ENCODE results near the gene RUNX1. TPM values are rescaled to one million over a fixed set of nuclear protein-coding genes. Genes with fewer than 3 reads are reported as not detected.

RUNX1 gene
- polyA plus RNA-seq, 3 donors, result 6.2 to 49.7 (median 8.7) TPM

GRCh38 chr21:34886240-34887104 is 162.6 kb downstream of the RUNX1 start:
- peak in 2 of 3 donors; percentile 39 to 47 for DNase-seq
- H3K79me2 ChIP-seq (ENCODE audit: insufficient read depth, low read length), result peaks cover 89% of the 10 kb centered on the region
- peak overlapping the region; percentile 99 for H3K9ac ChIP-seq (ENCODE audit: insufficient read depth, low read length, poor library complexity, severe bottlenecking)
- intact Hi-C loops (cut with micrococcal nuclease), result loop anchor here (5.0 kb wide), 4 partner anchors 79 to 1046 kb away; no protein-coding TSS in a partner anchor
- Mint-ChIP-seq H3K27me3 (ENCODE audit: low read depth in 3 of 3) (peaks cover 0 to 3% (median 0%) of the 10 kb centered on the region in 3 donors), H3K27ac (peak overlapping the region; percentile 87 to 99 (median 96)), H3K9me3 (peaks cover 0 to 2% (median 0%) of the 10 kb centered on the region in 7 donors), H3K36me3 (peaks cover 0 to 7% of the 10 kb centered on the region in 2 donors), H3K4me3 (peak overlapping the region; percentile 95 to 98), H3K4me1 (peaks cover 43% of the 10 kb centered on the region)
- H3K4me1 ChIP-seq (ENCODE audit: control insufficient read depth in 1 of 2, insufficient read depth in 2 of 2, low read length in 2 of 2), result peaks cover 42 to 53% of the 10 kb centered on the region in 2 donors
- no peaks in the 10 kb centered on the region for H3K9me3 ChIP-seq (replicated peaks in 1 of 2; ENCODE audit: control insufficient read depth in 1 of 2, insufficient read depth in 1 of 2, low read length in 2 of 2)
- peaks cover 55% of the 10 kb centered on the region for H4K20me1 ChIP-seq (ENCODE audit: insufficient read depth, low read length)
- H3K4me2 ChIP-seq (replicated peaks; ENCODE audit: extremely low read depth, low read length, poor library complexity, severe bottlenecking), result peak overlapping the region; percentile 87
- H3K27me3 ChIP-seq (ENCODE audit: control insufficient read depth in 2 of 2, insufficient read depth in 2 of 2, low read length in 2 of 2), result no peaks in the 10 kb centered on the region
- peak overlapping the region; percentile 79 to 98 for H3K27ac ChIP-seq (ENCODE audit: low read depth in 1 of 2, low read length in 2 of 2)
- no peak overlapping the region for H2AFZ ChIP-seq (ENCODE audit: insufficient read depth, low read depth, low read length, poor library complexity, severe bottlenecking)
- peak overlapping the region; percentile 73 to 96 (median 87) for H3K4me3 ChIP-seq (replicated peaks in 1 of 3; ENCODE audit: low read depth in 2 of 3, low read length in 3 of 3)
- TF ChIP-seq, protein P1, sequence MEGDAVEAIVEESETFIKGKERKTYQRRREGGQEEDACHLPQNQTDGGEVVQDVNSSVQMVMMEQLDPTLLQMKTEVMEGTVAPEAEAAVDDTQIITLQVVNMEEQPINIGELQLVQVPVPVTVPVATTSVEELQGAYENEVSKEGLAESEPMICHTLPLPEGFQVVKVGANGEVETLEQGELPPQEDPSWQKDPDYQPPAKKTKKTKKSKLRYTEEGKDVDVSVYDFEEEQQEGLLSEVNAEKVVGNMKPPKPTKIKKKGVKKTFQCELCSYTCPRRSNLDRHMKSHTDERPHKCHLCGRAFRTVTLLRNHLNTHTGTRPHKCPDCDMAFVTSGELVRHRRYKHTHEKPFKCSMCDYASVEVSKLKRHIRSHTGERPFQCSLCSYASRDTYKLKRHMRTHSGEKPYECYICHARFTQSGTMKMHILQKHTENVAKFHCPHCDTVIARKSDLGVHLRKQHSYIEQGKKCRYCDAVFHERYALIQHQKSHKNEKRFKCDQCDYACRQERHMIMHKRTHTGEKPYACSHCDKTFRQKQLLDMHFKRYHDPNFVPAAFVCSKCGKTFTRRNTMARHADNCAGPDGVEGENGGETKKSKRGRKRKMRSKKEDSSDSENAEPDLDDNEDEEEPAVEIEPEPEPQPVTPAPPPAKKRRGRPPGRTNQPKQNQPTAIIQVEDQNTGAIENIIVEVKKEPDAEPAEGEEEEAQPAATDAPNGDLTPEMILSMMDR (IDR thresholded peaks at IDR 0.05), result no peak
- no peaks in the 10 kb centered on the region for H3K36me3 ChIP-seq (replicated peaks in 1 of 2; ENCODE audit: control insufficient read depth in 1 of 2, insufficient read depth in 2 of 2, low read length in 2 of 2)
- WGBS (ENCODE audit: insufficient coverage), result 16% methylated on average over 52 of the region's 56 CpGs

GRCh38 chr21:34885626-34886239 is 163.4 kb downstream of the RUNX1 start:
- no peaks in the 10 kb centered on the region for H3K27me3 ChIP-seq (ENCODE audit: control insufficient read depth in 2 of 2, insufficient read depth in 2 of 2, low read length in 2 of 2)
- H3K4me1 ChIP-seq (ENCODE audit: control insufficient read depth in 1 of 2, insufficient read depth in 2 of 2, low read length in 2 of 2), result peaks cover 43 to 53% of the 10 kb centered on the region in 2 donors
- H3K27ac ChIP-seq (ENCODE audit: low read depth in 1 of 2, low read length in 2 of 2), result peak overlapping the region; percentile 79 to 98
- H3K36me3 ChIP-seq (replicated peaks in 1 of 2; ENCODE audit: control insufficient read depth in 1 of 2, insufficient read depth in 2 of 2, low read length in 2 of 2), result no peaks in the 10 kb centered on the region
- H3K27ac Mint-ChIP-seq, result peak overlapping the region; percentile 87 to 99 (median 96)
- TF ChIP-seq, protein P1 (IDR thresholded peaks at IDR 0.05), result no peak
- peaks cover 63% of the 10 kb centered on the region for H4K20me1 ChIP-seq (ENCODE audit: insufficient read depth, low read length)
- 27% methylated on average over 9 of the region's 24 CpGs for WGBS (ENCODE audit: insufficient coverage)
- H3K27me3 Mint-ChIP-seq (ENCODE audit: low read depth in 3 of 3), result peaks cover 0 to 3% (median 0%) of the 10 kb centered on the region in 3 donors
- peak overlapping the region; percentile 73 to 96 (median 87) for H3K4me3 ChIP-seq (replicated peaks in 1 of 3; ENCODE audit: low read depth in 2 of 3, low read length in 3 of 3)
- peaks cover 44% of the 10 kb centered on the region for H3K4me1 Mint-ChIP-seq
- peak overlapping the region; percentile 99 for H3K9ac ChIP-seq (ENCODE audit: insufficient read depth, low read length, poor library complexity, severe bottlenecking)
- peak in 1 of 3 donors; percentile 34 for DNase-seq
- peak overlapping the region; percentile 87 for H3K4me2 ChIP-seq (replicated peaks; ENCODE audit: extremely low read depth, low read length, poor library complexity, severe bottlenecking)
- peaks cover 89% of the 10 kb centered on the region for H3K79me2 ChIP-seq (ENCODE audit: insufficient read depth, low read length)
- H3K9me3 Mint-ChIP-seq, result peaks cover 0 to 2% (median 0%) of the 10 kb centered on the region in 7 donors
- intact Hi-C loops (cut with micrococcal nuclease), result loop anchor here (5.0 kb wide), 4 partner anchors 78 to 1047 kb away; no protein-coding TSS in a partner anchor
- H3K9me3 ChIP-seq (replicated peaks in 1 of 2; ENCODE audit: control insufficient read depth in 1 of 2, insufficient read depth in 1 of 2, low read length in 2 of 2), result no peaks in the 10 kb centered on the region
- H3K36me3 Mint-ChIP-seq, result peaks cover 0 to 11% of the 10 kb centered on the region in 2 donors
- no peak overlapping the region for H2AFZ ChIP-seq (ENCODE audit: insufficient read depth, low read depth, low read length, poor library complexity, severe bottlenecking)
- peak overlapping the region; percentile 95 to 98 for H3K4me3 Mint-ChIP-seq
